ENCODE results near the gene RFNG.
"Not testable (repeated sequence)": the region's sequence is repeated elsewhere in the genome, so short reads cannot be mapped to it uniquely, and the experiment has no call there.

The RFNG gene

DNA sequence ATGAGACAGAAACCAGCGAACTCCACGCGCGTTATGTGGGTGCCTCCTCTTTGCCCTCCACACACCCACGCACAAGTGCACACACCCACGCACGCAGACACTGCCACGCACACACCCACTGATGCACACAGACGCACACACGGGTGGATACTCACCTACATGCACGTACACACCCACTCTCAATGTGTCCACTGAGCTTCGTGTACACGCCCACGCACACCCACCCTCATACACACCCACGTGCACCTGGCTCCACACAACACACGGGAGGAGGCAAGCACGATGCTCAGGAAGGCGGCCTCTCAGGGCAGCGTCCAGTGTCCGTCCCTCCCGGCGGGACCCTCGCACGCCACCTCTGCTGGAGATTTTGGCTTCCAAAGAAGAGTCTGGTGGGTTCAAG lies 4.2 kb downstream of the RFNG start:
- TF ChIP-seq, protein P1, sequence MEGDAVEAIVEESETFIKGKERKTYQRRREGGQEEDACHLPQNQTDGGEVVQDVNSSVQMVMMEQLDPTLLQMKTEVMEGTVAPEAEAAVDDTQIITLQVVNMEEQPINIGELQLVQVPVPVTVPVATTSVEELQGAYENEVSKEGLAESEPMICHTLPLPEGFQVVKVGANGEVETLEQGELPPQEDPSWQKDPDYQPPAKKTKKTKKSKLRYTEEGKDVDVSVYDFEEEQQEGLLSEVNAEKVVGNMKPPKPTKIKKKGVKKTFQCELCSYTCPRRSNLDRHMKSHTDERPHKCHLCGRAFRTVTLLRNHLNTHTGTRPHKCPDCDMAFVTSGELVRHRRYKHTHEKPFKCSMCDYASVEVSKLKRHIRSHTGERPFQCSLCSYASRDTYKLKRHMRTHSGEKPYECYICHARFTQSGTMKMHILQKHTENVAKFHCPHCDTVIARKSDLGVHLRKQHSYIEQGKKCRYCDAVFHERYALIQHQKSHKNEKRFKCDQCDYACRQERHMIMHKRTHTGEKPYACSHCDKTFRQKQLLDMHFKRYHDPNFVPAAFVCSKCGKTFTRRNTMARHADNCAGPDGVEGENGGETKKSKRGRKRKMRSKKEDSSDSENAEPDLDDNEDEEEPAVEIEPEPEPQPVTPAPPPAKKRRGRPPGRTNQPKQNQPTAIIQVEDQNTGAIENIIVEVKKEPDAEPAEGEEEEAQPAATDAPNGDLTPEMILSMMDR (IDR thresholded peaks at IDR 0.05; ENCODE audit: extremely low read depth, missing control alignments) = no peak
- no peak for DNase-seq (ENCODE audit: low spot score)

DNA sequence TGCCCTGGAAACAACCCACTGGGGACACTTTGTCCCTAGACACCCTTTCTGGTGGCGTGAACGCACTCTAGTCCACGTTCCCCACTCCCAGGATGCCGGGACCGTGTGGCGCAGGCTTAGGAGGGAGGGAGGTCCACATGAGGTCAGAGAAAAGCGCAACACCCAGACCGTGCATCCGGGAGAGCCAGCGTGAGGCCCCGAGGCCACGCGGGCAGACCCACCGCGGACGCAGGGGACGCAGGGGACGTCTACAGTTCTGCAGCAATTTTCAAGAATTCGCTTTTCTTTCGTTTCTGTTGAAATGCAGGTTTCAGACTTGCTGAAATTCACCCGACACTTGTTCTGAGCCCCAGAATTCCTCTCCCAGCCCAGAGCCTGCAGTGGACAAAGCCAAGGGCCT lies 4.7 kb downstream of the RFNG start:
- TF ChIP-seq, protein P1 (IDR thresholded peaks at IDR 0.05; ENCODE audit: extremely low read depth, missing control alignments) = no peak
- DNase-seq (ENCODE audit: low spot score) = no peak

DNA sequence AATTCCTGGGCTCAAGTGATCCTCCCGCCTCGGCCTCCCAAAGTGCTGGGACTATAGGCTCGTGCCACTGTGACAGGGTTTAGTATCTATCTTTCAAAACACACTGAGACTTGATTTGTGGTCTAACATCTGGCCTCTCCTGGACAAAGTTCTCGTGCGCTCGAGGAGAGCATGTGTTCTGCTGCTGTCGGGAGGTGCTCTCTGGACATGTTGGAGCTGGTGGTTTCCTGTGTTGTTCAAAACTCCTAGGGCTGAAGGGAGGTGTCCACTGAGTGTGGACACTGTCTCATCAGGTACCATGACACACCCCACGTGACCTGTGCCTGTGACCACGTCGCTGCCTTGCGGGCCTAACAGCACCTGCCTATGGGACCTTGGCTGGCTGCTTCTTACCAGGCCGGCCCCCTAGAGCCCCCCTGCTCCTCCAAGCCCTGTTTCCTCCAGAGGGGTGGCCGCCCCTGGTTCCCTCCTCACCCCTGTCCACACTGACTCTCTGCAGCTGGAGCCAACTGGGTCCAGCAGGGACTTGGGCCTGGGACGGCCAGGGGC lies 5.6 kb downstream of the RFNG start:
- no peak for DNase-seq (ENCODE audit: low spot score)
- TF ChIP-seq, protein P1 (IDR thresholded peaks at IDR 0.05; ENCODE audit: extremely low read depth, missing control alignments) = no peak

DNA sequence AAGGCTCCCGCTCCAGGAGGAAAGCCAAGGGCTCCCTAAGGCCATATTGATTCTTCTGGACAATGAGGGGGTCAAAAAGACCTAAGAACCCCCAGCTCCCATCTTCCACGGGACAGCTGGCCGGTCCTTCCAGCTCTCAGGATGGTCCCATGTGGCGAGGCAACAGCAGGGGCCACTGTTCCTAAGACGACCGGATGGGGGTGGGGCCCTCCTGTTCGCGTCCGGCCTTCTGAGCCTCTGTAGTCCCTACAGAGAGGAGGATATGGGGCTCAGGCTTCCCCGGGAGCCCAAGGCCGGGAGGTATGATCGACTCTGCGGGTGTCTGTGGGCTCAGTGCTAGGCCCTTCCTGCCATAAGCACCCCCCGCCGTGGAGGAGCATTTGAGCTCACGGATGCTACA lies 8.1 kb downstream of the RFNG start:
- DNase-seq (ENCODE audit: low spot score) = no peak
- TF ChIP-seq, protein P1 (IDR thresholded peaks at IDR 0.05; ENCODE audit: extremely low read depth, missing control alignments) = no peak

DNA sequence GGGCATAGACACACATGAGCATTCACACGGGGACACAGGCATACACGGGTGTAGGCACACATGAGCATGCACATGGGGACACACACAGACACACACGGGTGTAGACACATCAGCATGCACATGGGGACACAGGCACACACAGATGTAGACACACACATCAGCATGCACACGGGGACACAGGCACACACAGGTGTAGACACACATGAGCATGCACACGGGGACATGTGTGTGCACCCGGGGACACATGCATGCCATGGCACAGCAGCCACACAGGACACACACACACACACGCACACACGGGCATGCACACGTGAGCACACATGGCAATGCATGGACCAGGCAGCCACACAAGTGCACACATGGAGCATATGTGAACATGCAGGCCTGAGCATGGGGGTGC lies 9.0 kb downstream of the RFNG start:
- no peak for DNase-seq (ENCODE audit: low spot score)
- TF ChIP-seq, protein P1 (IDR thresholded peaks at IDR 0.05; ENCODE audit: extremely low read depth, missing control alignments) = no peak

DNA sequence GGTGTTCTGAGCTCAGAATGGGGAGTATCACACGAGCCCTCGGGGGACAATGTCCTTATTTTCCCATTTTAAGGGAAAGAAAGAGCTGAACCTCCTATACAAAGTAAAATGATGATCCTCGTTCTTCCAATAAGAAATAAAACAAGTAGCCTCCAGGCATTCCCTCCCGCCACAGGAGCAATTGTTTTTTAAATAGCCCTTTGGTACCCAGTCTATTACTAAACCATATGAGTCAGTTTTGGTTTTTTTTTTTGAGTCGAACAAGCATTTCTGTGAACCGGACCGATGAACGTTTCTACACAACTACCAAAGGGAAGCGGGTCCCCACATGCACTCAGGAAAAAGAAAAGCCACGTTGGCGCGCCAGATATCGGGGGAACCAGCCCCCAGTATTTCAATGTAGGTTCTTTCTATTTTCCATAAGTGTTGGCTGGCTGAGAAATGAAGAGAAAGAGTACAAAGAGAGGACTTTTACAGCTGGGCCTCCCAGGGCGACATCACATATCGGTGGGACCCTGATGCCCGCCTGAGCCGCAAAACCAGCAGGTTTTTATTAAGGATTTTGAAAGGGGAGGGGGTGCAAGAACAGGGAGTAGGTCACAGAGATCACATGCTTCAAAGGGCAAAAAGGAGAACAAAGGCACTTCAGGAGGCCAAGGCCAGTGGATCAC lies 10.3 kb downstream of the RFNG start:
- no peak for DNase-seq (ENCODE audit: low spot score)
- TF ChIP-seq, protein P1 (IDR thresholded peaks at IDR 0.05; ENCODE audit: extremely low read depth, missing control alignments) = no peak

DNA sequence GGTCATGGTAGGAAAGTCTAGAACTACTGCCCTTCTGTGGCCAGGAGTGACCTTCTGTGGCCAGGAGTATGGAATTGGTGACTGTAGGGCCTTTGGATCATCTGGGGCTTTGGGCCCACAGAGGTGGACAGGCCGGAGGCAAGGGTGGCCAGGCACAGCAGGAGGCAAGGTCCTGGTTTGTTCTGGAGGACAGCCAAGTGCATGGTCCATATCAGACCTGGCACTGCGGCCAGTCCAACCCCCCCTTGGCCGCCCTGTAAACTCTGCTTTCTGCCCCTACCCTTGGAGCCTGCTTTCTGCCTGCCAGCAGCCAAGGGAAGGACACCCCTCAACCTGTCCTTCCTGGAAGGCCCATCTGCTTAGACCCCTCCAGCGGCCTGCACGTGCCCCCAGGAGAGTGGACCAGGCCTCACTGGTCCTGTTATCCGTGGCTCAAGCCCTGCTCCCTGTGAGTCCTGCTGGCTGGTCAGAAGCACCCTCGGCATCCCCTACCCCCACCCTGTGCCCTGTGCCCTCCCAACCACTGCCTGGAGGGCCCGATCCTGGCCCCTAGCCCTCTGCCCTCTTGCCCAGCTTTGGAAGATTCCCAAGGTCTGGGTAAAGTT lies 11.8 kb downstream of the RFNG start:
- no peak for DNase-seq (ENCODE audit: low spot score)
- TF ChIP-seq, protein P1 (IDR thresholded peaks at IDR 0.05; ENCODE audit: extremely low read depth, missing control alignments) = no peak

DNA sequence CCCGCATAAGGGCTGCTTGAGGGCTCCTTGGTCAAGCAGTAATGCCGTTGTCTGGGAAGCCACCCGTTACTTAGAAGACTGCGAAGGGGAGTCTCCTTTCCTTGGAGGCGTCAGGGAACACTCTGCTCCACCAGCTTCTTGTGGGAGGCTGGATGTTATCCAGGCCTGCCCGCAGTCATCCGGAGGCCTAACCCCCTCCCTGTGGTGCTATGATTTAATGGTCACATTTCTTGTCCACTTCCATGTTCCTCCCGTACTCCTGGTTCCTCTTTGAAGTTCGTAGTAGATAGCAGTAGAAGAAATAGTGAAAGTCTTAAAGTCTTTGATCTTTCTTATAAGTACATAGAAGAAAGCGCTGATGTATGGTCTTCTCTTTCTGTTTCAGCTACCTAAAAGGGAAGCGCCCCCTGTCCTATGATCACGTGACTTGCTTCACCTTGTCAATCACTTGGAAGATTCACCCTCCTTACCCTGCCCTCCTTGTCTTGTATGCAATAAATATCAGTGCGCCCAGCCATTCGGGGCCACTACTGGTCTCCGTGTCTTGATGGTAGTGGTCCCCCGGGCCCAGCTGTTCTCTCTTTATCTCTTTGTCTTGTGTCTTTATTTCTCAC lies 12.7 kb downstream of the RFNG start:
- DNase-seq (ENCODE audit: low spot score) = not testable (repeated sequence)

Measured in GM20000 (cell line).